ENCODE results near the gene IFNG-AS1.

IFNG-AS1 gene

DNA sequence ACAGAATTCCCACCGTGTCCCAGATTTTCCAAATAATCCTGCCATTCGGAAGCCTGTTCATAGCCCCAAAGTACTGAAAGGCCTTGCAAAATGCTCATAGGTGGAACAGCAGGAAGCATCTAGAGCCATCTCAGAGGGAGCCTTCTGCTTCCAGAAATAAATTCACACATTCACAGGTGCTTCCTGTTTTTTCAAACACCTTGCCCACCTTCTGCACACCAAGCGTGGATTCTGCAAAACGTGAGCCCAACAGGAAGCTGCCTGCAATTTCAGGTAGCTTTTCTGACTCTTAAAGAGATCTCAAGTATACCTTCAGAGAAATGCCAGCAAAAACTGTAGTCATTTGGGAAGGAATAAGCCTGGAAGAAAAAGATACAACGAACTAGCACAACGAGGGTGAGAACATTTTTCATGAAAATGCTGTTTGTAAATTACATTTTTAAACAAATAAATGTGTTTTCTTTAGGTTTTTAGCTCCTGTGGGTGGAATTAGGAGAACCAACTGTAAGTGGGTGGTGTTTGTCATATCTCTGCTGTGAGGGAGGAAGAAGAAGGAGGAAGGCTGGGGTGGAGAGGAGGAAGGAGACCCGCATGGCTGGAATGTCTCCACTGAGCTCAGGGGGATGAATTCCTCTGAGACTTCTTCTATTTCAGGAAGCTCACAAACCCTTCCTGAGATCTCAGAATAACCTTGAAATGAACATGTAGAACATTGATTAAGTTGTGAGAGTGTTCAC lies at the start of gene IFNG-AS1:
IFNG-AS1 (plus strand) TSS at position 264 of the 737 bp plus-strand sequence.
- DNase-seq (ENCODE audit: low read depth in 2 of 2), result no peak

DNA sequence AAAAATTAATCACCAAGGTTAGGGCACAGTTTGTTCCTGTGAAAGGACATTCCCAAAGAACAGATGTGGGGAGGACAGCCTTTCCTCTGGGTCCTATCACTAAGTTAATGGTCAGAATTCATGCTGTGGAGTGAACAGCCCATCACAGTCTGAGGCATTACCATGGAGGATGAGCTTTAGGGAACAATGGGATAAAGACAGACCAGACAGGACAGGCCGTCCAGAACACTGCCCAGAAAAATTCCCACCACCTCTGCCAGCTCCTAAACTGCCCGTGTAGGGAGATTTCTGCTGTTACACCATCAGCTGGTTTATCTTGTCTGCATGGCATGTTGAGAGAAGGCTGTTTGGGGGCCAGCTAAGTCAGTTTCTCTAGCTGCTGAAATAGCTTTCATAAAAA lies 49.6 kb upstream of the IFNG-AS1 start:
- DNase-seq (ENCODE audit: low read depth in 2 of 2), result no peak

DNA sequence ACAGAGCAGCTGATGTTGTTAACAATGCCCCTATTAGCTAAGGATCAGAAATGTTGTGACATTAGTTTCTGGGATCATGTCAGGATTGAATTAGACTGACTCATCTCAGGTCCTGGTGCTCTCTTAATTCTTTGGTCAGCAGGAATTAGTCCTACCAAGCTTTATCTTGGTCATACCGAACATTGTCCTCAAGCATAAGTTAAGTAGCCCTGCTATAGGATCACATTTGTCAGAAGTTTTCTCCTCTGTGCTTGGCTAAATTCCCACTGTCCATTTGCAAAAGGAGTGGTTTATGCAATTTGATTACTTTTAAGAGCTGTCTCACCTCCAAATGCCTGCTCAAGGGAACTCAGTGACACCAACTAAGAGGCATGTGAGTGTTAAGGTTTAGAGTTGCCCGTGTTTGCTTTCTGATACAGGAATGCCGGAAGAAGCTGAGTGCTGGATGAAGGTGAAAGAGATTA lies 48.4 kb upstream of the IFNG-AS1 start:
- no peak for DNase-seq (ENCODE audit: low read depth in 2 of 2)

DNA sequence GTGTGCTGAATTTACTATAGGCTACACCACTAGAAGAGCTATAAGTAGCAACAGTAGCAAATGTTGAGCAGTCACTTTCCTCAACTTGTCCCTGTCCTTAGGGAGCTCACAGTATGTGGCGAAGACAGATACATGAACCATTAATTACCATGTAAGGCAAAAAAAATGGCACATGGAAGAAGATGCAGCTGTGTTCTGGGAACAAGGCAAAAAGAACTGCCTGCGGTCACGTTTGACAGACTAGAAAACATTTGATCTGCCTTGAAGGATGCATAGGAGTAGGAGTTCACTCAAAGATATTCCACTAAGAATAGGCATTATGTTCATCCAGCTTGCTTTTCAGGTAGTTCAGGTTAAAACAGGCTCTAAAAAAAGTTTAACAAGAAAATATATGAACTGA lies 46.5 kb upstream of the IFNG-AS1 start:
- no peak for DNase-seq (ENCODE audit: low read depth in 2 of 2)

DNA sequence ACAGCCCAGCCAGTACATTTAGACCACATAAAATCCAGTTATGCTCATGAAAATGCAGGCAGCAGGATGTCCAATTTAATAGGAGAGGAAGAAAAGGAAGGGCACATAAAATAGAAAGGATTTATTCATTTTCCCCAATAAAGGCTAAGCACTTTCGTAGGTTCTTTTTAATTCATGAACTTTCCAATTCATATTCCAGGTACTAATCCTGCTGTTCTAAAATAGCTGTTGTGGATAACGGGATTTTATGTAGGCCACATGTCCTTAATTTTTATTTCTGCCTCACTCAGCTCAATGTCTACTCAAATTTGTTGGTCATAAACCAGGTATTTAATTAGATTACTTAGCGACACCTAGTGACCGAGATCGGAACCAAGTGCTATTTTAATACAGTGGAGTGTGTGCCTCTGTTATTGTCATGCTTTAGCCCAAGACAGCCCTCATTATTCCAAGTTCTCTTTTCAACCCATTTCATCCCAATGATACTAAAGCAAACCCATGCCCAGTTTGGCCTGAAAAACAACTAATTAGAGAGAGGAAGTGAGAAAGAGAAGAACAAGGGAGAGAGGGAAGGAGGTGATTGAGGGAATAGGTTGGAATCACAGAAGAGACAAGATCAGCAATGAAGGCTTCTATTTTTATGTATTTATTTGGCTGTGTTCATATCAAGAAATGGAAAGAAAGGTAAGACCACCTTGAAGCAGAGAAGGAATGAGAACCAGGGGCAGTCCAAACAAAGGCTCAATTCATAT lies 45.9 kb upstream of the IFNG-AS1 start:
- peak in 1 of 2 donors; percentile 46 for DNase-seq (ENCODE audit: low read depth in 2 of 2)

DNA sequence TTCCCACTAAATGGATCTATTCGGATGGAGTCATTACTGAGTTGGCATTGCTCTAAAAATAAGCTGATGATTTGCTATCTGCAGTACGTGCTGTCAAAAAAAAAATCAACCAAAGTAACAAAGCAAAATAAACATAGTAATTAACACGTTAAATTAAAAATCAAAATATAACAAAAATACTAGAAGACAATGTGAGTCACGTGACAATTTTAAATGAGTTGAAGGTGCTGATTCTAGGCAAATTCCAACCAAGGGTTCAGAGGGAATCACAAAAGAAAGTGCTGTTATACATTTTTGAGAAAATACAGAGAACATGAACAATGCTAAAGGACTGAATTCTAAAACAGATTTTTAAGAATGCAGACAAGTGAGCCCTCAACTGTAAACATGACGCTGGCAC lies 45.2 kb upstream of the IFNG-AS1 start:
- no peak for DNase-seq (ENCODE audit: low read depth in 2 of 2)

DNA sequence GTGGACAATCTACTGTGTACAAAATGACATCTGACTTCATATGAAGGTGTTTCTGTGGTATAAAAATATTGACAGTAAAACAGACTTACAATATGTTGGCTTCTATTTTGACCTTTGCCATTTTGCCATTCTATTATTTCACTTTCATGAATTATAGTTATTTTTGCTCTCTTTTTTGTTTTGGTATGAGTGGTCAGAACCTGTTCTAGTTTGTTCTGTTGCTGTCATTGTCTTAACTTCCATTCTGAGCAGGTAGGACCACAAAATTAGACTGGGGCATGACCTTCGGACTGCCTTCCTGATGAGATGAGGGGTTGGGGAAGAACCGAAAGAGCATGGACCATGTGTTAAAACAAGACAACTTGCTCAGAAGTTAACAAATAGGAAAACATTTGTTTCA lies 36.5 kb upstream of the IFNG-AS1 start:
- DNase-seq (ENCODE audit: low read depth in 2 of 2), result no peak

DNA sequence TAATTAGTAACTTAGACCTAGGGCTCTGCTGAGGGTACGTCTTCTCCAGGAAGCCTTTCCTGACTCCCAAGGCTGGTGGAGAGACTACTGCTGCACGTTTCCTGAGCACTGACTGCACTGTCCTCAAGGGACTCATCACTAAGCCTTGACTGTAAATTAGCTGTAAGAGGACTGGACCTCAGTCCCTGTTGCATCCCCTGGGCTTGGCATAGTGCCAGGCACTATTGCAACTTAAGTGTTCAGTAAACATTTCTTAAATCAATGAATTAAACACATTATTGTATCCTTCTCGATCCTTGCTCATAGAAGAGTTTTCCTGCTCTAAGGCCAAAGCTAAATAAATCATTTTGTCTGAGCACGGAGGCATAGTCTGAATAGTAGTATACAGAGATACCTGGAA lies 31.9 kb upstream of the IFNG-AS1 start:
- no peak for DNase-seq (ENCODE audit: low read depth in 2 of 2)

DNA sequence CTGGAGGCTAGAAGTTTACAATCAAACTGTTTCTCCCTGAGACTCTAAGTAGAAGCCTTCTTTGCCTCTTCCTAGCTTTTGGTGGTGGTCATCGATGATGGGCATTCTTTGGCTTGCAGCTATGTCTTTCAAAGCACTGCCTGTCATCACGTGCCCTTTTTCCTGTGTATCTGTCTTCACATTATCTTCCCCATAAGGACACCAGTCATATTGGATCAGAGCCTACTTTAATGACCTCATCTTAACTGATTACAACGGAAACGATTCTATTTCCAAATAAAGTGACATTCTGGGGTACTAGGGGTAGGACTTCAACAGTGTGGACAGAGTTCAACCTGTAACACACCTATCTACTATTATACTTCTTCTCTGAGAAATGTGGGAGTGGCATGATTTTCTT lies 31.1 kb upstream of the IFNG-AS1 start:
- no peak for DNase-seq (ENCODE audit: low read depth in 2 of 2)

DNA sequence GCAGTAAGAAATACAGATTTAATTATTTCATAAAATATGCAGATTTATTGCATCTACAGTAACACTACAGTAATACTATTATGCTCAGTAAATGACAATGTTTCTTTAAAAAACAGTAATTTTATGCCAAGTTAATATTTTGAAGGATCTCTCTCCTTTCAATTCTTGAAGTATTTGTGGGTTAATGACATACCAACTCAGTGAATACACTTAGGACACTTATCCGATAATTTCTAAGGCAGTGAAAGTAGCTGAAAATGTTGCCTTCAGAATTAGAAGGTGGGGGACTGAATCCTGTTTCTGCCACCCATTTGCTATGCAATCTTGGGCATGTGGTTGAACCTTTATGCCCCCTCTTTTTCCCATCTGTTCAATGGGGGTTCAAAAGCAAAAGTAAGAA lies 24.8 kb upstream of the IFNG-AS1 start:
- no peak for DNase-seq (ENCODE audit: low read depth in 2 of 2)

DNA sequence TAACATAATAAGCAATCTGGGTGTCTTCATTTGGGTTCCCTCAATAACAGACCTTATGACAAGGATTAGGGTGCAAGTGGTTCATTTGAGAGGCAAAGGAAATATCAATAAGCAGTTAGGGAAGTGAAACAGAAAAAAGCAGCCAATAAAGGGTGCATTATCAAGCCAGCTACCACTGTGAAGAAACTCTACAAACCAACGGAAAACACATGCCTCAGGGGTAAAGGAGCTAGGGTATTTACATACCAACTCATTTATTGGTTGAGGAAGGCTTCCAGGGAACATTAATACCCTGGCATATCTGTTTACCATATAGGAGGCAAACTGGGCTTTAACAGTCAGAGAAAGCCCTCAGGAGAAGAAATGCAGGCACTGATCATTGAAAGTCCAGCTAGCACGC lies 22.7 kb upstream of the IFNG-AS1 start:
- DNase-seq (ENCODE audit: low read depth in 2 of 2), result no peak

DNA sequence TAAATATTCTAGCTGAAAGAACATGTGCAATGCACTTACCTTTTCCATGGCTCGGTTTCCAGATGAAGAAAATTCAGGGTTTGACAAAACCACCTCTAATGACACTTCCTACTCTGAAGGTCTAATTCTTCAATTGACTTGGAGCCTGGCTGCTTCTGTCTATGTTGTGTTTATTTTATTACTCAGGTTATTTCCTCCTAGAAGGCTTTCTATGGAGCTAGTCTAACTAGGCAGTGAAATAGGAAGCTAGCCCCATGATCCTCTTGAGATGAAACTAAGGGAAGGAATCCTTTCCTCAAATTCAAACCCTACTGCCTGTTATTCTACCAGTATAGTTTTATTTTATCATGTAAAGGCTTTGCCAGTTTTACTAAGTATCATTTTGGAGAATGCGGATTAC lies 20.9 kb upstream of the IFNG-AS1 start:
- DNase-seq (ENCODE audit: low read depth in 2 of 2), result no peak

DNA sequence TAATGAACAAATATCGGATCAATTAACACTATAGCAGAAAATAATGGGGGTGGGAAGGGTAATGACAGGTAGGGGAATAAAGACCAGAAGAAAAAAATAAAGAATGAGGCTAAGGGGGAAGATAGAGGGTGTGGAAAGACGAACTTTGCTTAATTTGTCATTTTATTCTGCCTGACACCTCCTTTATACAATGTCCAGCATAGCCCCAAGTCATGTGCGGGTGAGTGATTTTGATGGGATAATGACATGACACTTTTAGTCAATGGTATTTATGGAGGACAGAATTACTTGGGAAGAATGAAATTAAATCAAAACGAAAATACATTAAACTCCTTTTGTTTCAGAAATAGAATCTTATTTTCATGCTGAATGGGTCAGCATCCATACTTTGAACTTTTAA lies 20.5 kb upstream of the IFNG-AS1 start:
- DNase-seq (ENCODE audit: low read depth in 2 of 2), result no peak

DNA sequence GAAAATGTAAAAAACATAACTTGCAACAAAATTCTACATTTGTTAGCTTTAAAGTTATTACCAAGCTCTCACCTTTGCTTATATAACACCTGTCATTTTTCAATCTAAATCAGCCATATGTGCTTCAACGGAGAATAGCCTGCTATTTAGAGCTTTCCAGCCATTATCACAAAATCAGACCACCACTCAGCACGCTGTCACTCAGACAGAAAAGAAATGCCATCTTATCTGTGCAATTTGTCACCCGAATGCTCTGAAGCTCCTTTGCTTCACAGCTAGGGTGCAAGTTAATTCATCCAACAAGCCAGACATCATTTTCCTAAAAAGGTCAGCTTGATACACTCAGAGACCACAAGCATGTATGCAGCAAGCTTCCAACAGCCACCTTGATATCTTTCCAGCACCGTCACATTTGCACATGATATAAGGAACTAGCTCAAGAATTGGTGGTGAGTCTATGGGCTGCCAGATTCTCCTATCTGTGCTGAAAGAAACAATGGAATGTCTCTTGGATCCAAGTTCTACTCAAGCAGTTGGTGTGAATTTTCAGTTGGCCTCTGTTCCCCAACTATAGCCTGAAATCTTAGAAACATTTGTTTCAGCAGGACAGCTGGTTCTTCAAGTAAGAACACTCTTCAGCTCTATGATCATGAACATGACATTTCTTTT lies 20.0 kb upstream of the IFNG-AS1 start:
- no peak for DNase-seq (ENCODE audit: low read depth in 2 of 2)

DNA sequence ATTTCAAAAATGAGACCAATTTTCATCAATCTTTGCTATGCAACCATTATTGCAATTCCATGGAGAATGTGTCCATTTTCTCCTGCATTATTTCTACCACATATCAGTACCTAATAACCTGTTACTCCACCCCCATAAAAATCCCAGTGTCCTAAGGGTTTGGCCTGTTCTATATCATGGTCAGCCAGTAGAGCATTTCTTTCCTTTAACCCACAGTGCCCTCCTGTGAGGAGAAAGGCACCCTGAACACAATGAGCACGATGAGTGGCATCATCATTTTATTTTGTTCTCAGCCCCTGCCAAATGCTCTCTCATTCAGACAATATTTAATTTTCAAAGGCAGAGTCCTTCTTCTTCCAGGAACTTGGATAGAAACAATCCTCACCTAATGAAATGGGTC lies 11.6 kb upstream of the IFNG-AS1 start:
- DNase-seq (ENCODE audit: low read depth in 2 of 2), result no peak

DNA sequence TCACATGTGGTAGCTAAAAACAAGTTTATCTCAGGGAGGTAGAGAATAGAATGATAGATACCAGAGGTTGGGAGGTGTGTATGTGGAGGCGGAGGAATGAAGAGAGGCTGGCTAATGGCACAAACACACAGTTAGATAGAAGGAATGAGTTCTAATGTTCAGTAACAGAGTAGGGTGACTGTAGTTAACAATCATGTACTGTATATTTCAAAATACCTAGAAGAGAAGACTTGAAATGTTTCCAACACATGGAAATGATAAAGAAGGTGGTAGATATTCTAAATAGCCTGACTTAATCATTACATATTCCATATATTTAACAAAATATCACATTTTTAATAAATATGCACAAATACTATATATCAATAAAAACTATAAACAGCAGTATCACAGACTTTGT lies 8.9 kb upstream of the IFNG-AS1 start:
- no peak for DNase-seq (ENCODE audit: low read depth in 2 of 2)

DNA sequence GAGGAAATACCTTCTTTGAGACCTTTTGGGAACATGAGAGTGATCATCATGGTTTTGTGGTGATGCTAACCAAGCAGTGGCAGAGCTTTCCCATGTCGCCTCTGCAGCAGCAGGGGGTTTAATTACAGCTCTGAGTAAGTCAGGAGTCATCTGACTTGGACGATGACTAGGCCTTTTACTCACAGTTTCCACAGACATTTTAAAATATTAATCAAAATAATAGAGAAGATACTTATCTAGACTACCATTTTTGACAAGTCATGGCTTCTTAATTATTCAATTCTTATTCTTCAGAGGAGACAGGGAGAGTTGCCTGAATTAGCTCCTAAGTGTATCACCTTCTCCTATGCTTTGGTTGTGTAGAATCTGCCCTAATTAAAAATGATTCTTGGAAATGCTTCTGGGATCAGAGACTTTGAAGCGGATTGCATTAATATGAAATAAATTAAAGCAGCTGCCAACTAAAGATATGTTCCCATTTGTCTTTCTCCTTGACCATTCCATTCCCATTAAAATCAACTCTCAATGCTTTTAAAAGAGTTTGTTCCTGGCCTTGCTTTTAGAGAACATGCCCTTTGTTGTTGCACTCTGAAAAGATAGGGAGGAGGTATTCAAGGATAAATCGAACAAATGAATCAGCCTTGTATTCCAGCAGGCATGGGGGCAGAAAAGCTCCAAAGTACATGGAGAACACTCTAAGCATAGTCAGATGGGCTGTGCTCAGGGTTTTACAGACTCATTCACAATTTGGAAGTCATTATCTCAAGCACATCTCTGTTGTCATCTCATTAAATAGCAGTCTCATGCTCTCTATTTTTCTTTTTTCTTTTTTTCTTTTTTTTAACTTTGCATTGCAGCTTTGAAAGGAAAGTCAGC lies 7.7 kb upstream of the IFNG-AS1 start:
- no peak for DNase-seq (ENCODE audit: low read depth in 2 of 2)

DNA sequence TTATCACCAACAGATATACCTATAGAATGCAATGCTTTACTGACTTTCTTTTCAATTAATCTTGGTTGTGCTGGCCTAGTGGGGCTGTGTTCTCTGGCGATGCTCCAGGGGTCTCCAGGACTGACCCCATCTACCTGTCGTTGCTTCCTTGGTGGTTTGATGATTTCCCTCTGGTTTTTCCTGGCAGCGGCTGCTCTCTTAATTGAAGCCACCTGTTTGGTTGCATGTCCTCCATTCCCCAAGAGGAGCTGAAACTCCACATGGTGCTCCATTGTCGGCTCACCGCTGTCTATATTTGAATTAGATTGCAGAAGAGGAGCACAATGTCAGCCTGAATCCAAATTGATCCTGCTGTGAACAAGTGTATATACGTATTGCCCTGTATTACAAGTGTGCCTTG lies 7.1 kb upstream of the IFNG-AS1 start:
- no peak for DNase-seq (ENCODE audit: low read depth in 2 of 2)

DNA sequence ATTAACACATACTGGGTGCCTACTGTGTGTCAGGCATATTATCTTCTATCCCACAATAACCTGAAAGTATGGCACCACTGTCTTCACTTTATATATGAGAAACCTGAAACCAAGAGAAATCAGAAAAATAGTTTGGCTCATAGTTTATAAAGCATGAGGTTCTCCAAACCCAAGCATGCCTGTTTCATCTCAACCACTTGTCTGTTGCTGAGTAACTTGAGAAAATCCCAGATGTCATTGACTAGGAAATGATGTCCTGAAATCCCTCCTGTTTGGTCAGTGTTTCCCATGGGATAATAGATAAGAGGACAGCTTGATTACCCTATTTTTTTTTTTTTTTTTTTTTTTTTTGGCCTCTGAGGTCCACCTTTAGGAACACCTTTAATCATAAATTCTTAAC lies 2.6 kb upstream of the IFNG-AS1 start:
- DNase-seq (ENCODE audit: low read depth in 2 of 2), result no peak

DNA sequence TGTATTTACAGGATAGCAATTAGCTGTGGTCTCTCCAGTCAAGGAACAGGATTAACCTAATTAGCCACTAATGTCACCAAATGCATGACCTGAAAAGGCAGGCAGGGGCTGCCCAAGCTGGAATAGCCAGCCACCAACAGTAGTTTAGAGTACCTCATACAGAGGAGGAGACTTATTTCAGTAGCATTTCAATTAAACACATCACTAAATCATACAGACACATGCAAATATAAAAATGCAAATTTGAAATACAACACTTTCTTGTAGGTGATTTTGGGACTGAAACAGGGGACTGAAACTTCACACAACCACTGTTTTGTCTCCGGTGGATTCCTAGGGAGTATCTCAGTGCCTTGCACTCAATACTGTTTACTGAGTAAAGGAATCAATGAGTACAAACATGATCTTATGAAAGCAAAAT lies 636 bp upstream of the IFNG-AS1 start:
- no peak for DNase-seq (ENCODE audit: low read depth in 2 of 2)

DNA sequence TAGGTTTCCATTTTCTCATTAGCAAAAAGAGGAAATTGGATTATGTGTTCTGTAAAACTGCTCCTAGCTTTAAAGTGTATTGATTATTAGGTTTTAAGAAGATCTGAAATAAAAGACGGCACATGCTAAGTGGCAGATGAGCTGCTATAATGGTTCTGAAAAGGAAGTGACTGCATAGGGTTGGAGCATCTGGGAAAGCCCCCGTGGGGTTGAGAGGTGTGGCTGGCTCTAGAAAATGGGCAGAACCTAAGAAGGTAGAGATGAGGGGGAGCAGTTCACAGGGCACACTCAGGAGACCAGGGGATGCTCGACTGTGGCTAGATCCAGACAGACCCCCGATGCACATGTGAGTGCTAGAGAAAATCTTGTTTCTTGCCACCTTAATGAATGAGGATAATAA lies 1.9 kb downstream of the IFNG-AS1 start:
- DNase-seq (ENCODE audit: low read depth in 2 of 2), result peak; percentile 11 to 20

DNA sequence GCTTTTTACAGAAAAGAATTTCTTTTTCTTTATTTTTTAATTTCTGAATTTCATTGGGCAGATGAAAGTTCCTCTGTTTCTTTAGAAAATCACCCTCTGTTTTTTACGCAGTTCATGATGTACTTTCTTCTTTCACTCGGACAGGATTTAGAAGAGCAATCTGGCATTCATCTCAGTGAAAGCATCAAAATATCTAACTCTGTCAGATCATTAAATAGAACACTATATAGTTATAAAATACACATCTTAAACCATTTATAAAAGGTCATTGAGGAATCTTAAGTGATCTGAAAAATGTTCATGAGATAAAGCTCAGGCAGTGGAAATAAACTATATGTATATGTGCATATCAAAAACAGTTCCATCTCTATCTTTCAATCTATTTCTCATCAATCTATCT lies 3.9 kb downstream of the IFNG-AS1 start:
- no peak for DNase-seq (ENCODE audit: low read depth in 2 of 2)

All from stimulated activated CD8-positive, alpha-beta memory T cell treated with anti-CD3 and anti-CD28 coated beads, Interleukin-15, amount 100 ng/mL, for 4 hours (primary cell).